ENCODE results near the gene GNPDA1. TPM values are rescaled to one million over a fixed set of nuclear protein-coding genes. Genes with fewer than 3 reads are reported as not detected.

Gene GNPDA1
- total RNA-seq, 1 donor from 2014 or later: 89.8 TPM

GRCh38 chr5:142017832-142018427 lies 5.1 kb upstream of the GNPDA1 start:
- H3K9me3 ChIP-seq (ENCODE audit: low read depth): no peaks in the 10 kb centered on the region
- peaks cover 5% of the 10 kb centered on the region for H3K4me1 ChIP-seq
- no peak overlapping the region for H3K4me3 ChIP-seq
- H3K27ac Mint-ChIP-seq: no peak overlapping the region
- no peak overlapping the region for H3K4me2 ChIP-seq
- no peak for TF ChIP-seq CTCF (IDR thresholded peaks at IDR 0.05)
- TF ChIP-seq EZH2 (IDR thresholded peaks at IDR 0.05): no peak
- TF ChIP-seq EZH2phosphoT487 (IDR thresholded peaks at IDR 0.05): no peak
- H3K36me3 Mint-ChIP-seq: peaks cover 2% of the 10 kb centered on the region
- H3K27me3 ChIP-seq: no peaks in the 10 kb centered on the region
- H3K27ac ChIP-seq: no peak overlapping the region
- H2AFZ ChIP-seq (replicated peaks): no peak overlapping the region
- H3K4me3 Mint-ChIP-seq: no peak overlapping the region
- H3K4me1 Mint-ChIP-seq: peaks cover 7% of the 10 kb centered on the region
- H3K9me3 Mint-ChIP-seq: peaks cover 6% of the 10 kb centered on the region
- peaks cover 2% of the 10 kb centered on the region for H3K27me3 Mint-ChIP-seq (ENCODE audit: insufficient read depth, low read depth)
- DNase-seq (ENCODE audit: low spot score): no peak
- H3K36me3 ChIP-seq: no peaks in the 10 kb centered on the region
- no peaks in the 10 kb centered on the region for H3K79me2 ChIP-seq (ENCODE audit: low read depth)
- H4K20me1 ChIP-seq (ENCODE audit: low read depth): no peaks in the 10 kb centered on the region
- peaks cover 8% of the 10 kb centered on the region for H3F3A ChIP-seq (ENCODE audit: low read depth)
- no peak overlapping the region for H3K9ac ChIP-seq

GRCh38 chr5:142016556-142016955 lies 3.7 kb upstream of the GNPDA1 start:
- peaks cover 2% of the 10 kb centered on the region for H3K36me3 Mint-ChIP-seq
- H3K4me3 Mint-ChIP-seq: no peak overlapping the region
- H3F3A ChIP-seq (ENCODE audit: low read depth): peaks cover 8% of the 10 kb centered on the region
- no peak for TF ChIP-seq EZH2 (IDR thresholded peaks at IDR 0.05)
- no peak for TF ChIP-seq EZH2phosphoT487 (IDR thresholded peaks at IDR 0.05)
- TF ChIP-seq CTCF (IDR thresholded peaks at IDR 0.05): no peak
- no peaks in the 10 kb centered on the region for H3K36me3 ChIP-seq
- H4K20me1 ChIP-seq (ENCODE audit: low read depth): no peaks in the 10 kb centered on the region
- DNase-seq (ENCODE audit: low spot score): no peak
- peaks cover 16% of the 10 kb centered on the region for H3K4me1 Mint-ChIP-seq
- H3K4me3 ChIP-seq: no peak overlapping the region
- H3K9me3 ChIP-seq (ENCODE audit: low read depth): no peaks in the 10 kb centered on the region
- H3K27me3 Mint-ChIP-seq (ENCODE audit: insufficient read depth, low read depth): peaks cover 2% of the 10 kb centered on the region
- no peak overlapping the region for H3K9ac ChIP-seq
- H3K4me2 ChIP-seq: no peak overlapping the region
- no peak overlapping the region for H2AFZ ChIP-seq (replicated peaks)
- H3K4me1 ChIP-seq: peaks cover 5% of the 10 kb centered on the region
- H3K27ac ChIP-seq: no peak overlapping the region
- peaks cover 6% of the 10 kb centered on the region for H3K9me3 Mint-ChIP-seq
- no peak overlapping the region for H3K27ac Mint-ChIP-seq
- no peaks in the 10 kb centered on the region for H3K79me2 ChIP-seq (ENCODE audit: low read depth)
- H3K27me3 ChIP-seq: no peaks in the 10 kb centered on the region

- H3K4me1 ChIP-seq: peaks cover 5% of the 10 kb centered on the region
- H3K79me2 ChIP-seq (ENCODE audit: low read depth): no peaks in the 10 kb centered on the region
- H3K4me2 ChIP-seq: no peak overlapping the region
- H3K4me3 ChIP-seq: no peak overlapping the region
- no peak for DNase-seq (ENCODE audit: low spot score)
- no peak overlapping the region for H3K27ac ChIP-seq
- peaks cover 6% of the 10 kb centered on the region for H3K9me3 Mint-ChIP-seq
- H3K4me3 Mint-ChIP-seq: no peak overlapping the region
- no peaks in the 10 kb centered on the region for H3K36me3 ChIP-seq
- H3K36me3 Mint-ChIP-seq: peaks cover 2% of the 10 kb centered on the region
- no peaks in the 10 kb centered on the region for H3K9me3 ChIP-seq (ENCODE audit: low read depth)
- H3K27me3 ChIP-seq: no peaks in the 10 kb centered on the region
- H3K9ac ChIP-seq: no peak overlapping the region
- TF ChIP-seq CTCF (IDR thresholded peaks at IDR 0.05) (no peak), EZH2 (IDR thresholded peaks at IDR 0.05) (no peak), EZH2phosphoT487 (IDR thresholded peaks at IDR 0.05) (no peak)
- peaks cover under 1% of the 10 kb centered on the region for H3K27me3 Mint-ChIP-seq (ENCODE audit: insufficient read depth, low read depth)
- no peak overlapping the region for H3K27ac Mint-ChIP-seq
- H3K4me1 Mint-ChIP-seq: peaks cover 16% of the 10 kb centered on the region
- no peaks in the 10 kb centered on the region for H4K20me1 ChIP-seq (ENCODE audit: low read depth)
- H2AFZ ChIP-seq (replicated peaks): no peak overlapping the region
- peaks cover 8% of the 10 kb centered on the region for H3F3A ChIP-seq (ENCODE audit: low read depth)
Measured at GRCh38 chr5:142015781-142016533, 3.1 kb upstream of the GNPDA1 start.
